ENCODE data around the gene SIGLEC15.

SIGLEC15 gene

DNA sequence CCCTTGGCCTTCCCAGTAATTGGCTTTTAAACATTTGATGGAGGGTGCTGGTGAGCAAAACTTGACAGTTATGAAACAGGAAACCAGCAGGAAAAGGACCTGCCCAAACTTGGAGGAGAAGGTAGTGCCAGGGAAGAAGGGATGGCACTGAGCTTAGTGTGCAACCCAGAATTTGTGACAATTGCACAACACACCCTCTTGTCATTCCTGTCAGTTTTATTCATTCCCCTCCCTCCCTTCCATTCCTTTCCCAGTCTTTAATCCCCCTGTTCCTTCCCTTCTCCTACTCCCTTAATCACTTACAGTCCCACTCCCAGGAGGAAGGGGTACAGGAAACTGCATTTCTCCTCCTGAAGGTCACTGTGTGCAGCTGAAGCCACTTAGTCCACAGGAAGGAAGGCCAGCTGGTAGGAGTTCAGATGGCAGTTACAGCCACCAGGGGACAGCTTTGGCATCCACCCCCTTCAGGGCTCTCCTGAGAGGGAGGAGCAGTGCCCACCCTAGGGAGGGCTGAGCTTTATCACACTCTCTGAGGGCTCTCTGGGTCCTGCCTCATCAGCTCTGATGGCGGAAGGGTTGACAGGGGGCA is 24.0 kb upstream of the SIGLEC15 start:
- no peak overlapping the region for H3K18ac ChIP-seq (ENCODE audit: low read length)
- DNase-seq (ENCODE audit: low spot score) = no peak
- no peak overlapping the region for H3K9ac ChIP-seq (ENCODE audit: low read depth, low read length, poor library complexity)
- no peak overlapping the region for H2AK5ac ChIP-seq (ENCODE audit: low read depth, low read length)
- no peaks in the 10 kb centered on the region for H3K79me1 ChIP-seq (ENCODE audit: low read depth, low read length)
- no peak overlapping the region for H3K23ac ChIP-seq (ENCODE audit: low read depth, low read length, poor library complexity)
- H4K91ac ChIP-seq (ENCODE audit: low read depth, low read length, poor library complexity) = no peak overlapping the region
- H2BK12ac ChIP-seq (ENCODE audit: low read length) = no peak overlapping the region
- peak overlapping the region in 1 of 2 donors; percentile 64 for H3K4me3 ChIP-seq (ENCODE audit: low read length in 2 of 2)
- no peaks in the 10 kb centered on the region for H3K36me3 ChIP-seq (replicated peaks in 1 of 2; ENCODE audit: control insufficient read depth in 2 of 2, insufficient read depth in 2 of 2, low read length in 2 of 2)
- no peak overlapping the region for H2AFZ ChIP-seq (ENCODE audit: low read length)
- no peak overlapping the region for H2BK15ac ChIP-seq (ENCODE audit: low read length)
- H3K14ac ChIP-seq (ENCODE audit: low read length) = no peak overlapping the region
- no peaks in the 10 kb centered on the region for H3K4me1 ChIP-seq (ENCODE audit: control insufficient read depth in 2 of 2, insufficient read depth in 1 of 2, low read depth in 1 of 2, low read length in 2 of 2)
- H3K4me2 ChIP-seq (ENCODE audit: insufficient read depth, low read length, poor library complexity, severe bottlenecking) = no peak overlapping the region
- no peak overlapping the region for H2BK5ac ChIP-seq (ENCODE audit: low read length)
- no peak overlapping the region for H4K8ac ChIP-seq (ENCODE audit: low read depth, low read length)
- no peaks in the 10 kb centered on the region for H3K27me3 ChIP-seq (ENCODE audit: control insufficient read depth in 3 of 3, insufficient read depth in 3 of 3, low read depth in 1 of 3, low read length in 3 of 3)
- H3K9me3 ChIP-seq (replicated peaks in 1 of 2; ENCODE audit: control insufficient read depth in 2 of 2, insufficient read depth in 1 of 2, low read depth in 1 of 2, low read length in 2 of 2) = peaks cover 0 to 5% of the 10 kb centered on the region in 2 donors
- no peak overlapping the region for H2BK120ac ChIP-seq (ENCODE audit: low read depth, low read length)
- no CpG with 5 or more reads among the region's 1 CpG for WGBS, 2 donors (ENCODE audit: extremely low coverage in 2 of 2, insufficient read length in 2 of 2, insufficient replicate concordance in 1 of 2)
- H3K4ac ChIP-seq (ENCODE audit: low read length) = no peak overlapping the region
- H3K27ac ChIP-seq (replicated peaks; ENCODE audit: low read length) = no peak overlapping the region

DNA sequence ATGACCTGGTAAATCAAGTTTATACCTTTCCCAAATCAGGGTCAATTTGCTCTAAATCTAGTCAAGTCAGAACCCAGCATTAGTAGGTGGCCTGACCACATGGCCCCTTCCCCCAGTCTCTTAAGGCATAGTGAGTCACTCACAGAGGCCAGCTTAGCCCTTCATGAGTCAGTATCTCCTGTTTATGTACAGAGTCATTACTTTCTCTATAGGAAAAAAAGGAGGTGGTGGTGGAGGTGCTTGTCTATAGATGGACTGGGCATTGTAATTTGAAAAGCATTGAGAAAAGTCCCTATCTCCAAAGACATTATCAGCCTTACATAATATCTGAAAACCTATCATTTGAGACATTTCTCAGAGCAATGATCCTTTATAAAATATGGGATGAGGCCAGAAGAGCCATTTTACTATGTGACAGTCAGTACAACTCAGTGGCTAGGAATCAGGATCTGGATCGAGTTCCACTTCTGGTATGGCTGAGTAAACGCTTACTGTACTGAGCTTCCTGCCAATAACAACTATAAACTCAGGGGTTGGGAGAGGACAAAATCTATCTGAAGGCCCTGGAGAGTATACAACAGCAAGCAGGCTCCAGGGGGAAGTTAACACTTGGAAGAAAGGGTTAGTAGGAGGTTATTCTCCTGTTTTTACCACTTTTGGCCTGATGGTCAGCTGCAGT is 22.5 kb upstream of the SIGLEC15 start:
- no peak overlapping the region for H3K18ac ChIP-seq (ENCODE audit: low read length)
- no CpG with 5 or more reads among the region's 2 CpGs for WGBS, 2 donors (ENCODE audit: extremely low coverage in 2 of 2, insufficient read length in 2 of 2, insufficient replicate concordance in 1 of 2)
- H4K8ac ChIP-seq (ENCODE audit: low read depth, low read length) = no peak overlapping the region
- no peak overlapping the region for H2AFZ ChIP-seq (ENCODE audit: low read length)
- H3K27ac ChIP-seq (replicated peaks; ENCODE audit: low read length) = no peak overlapping the region
- H3K9ac ChIP-seq (ENCODE audit: low read depth, low read length, poor library complexity) = no peak overlapping the region
- no peak overlapping the region for H3K23ac ChIP-seq (ENCODE audit: low read depth, low read length, poor library complexity)
- no peaks in the 10 kb centered on the region for H3K36me3 ChIP-seq (replicated peaks in 1 of 2; ENCODE audit: control insufficient read depth in 2 of 2, insufficient read depth in 2 of 2, low read length in 2 of 2)
- H3K27me3 ChIP-seq (ENCODE audit: control insufficient read depth in 3 of 3, insufficient read depth in 3 of 3, low read depth in 1 of 3, low read length in 3 of 3) = no peaks in the 10 kb centered on the region
- no peak overlapping the region for H3K4ac ChIP-seq (ENCODE audit: low read length)
- H2BK120ac ChIP-seq (ENCODE audit: low read depth, low read length) = no peak overlapping the region
- no peak overlapping the region for H2BK15ac ChIP-seq (ENCODE audit: low read length)
- no peak overlapping the region for H3K14ac ChIP-seq (ENCODE audit: low read length)
- no peak for DNase-seq (ENCODE audit: low spot score)
- H3K4me3 ChIP-seq (ENCODE audit: low read length in 2 of 2) = no peak overlapping the region
- no peaks in the 10 kb centered on the region for H3K79me1 ChIP-seq (ENCODE audit: low read depth, low read length)
- H3K9me3 ChIP-seq (replicated peaks in 1 of 2; ENCODE audit: control insufficient read depth in 2 of 2, insufficient read depth in 1 of 2, low read depth in 1 of 2, low read length in 2 of 2) = peaks cover 0 to 5% of the 10 kb centered on the region in 2 donors
- H4K91ac ChIP-seq (ENCODE audit: low read depth, low read length, poor library complexity) = no peak overlapping the region
- H2BK12ac ChIP-seq (ENCODE audit: low read length) = no peak overlapping the region
- no peak overlapping the region for H2BK5ac ChIP-seq (ENCODE audit: low read length)
- no peak overlapping the region for H3K4me2 ChIP-seq (ENCODE audit: insufficient read depth, low read length, poor library complexity, severe bottlenecking)
- no peaks in the 10 kb centered on the region for H3K4me1 ChIP-seq (ENCODE audit: control insufficient read depth in 2 of 2, insufficient read depth in 1 of 2, low read depth in 1 of 2, low read length in 2 of 2)
- no peak overlapping the region for H2AK5ac ChIP-seq (ENCODE audit: low read depth, low read length)

DNA sequence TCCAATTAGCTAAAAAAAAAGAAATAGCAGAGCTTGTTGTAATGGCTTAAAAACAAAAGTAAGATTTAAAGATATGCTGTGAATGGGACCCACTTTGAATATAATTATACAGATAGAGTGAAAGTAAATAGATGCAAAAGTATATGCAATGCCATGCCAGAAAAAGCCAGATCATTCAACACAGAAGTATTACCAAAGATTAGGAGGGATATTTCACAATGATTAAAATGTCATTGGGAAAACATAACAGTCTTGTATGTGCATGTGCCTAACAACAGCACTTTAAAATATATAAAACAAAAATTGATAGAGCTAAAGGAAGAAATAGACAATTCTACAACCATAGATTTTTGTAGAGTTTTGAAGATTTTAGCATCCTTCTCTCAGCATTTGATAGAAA is 19.9 kb upstream of the SIGLEC15 start:
- no peak overlapping the region for H3K27ac ChIP-seq (replicated peaks; ENCODE audit: low read length)
- no peak overlapping the region for H3K14ac ChIP-seq (ENCODE audit: low read length)
- no peak overlapping the region for H2AK5ac ChIP-seq (ENCODE audit: low read depth, low read length)
- H3K23ac ChIP-seq (ENCODE audit: low read depth, low read length, poor library complexity) = no peak overlapping the region
- no peak for DNase-seq (ENCODE audit: low spot score)
- H3K4ac ChIP-seq (ENCODE audit: low read length) = no peak overlapping the region
- H3K18ac ChIP-seq (ENCODE audit: low read length) = no peak overlapping the region
- H3K9me3 ChIP-seq (replicated peaks in 1 of 2; ENCODE audit: control insufficient read depth in 2 of 2, insufficient read depth in 1 of 2, low read depth in 1 of 2, low read length in 2 of 2) = peaks cover 0 to 5% of the 10 kb centered on the region in 2 donors
- no peaks in the 10 kb centered on the region for H3K79me1 ChIP-seq (ENCODE audit: low read depth, low read length)
- no peak overlapping the region for H3K4me2 ChIP-seq (ENCODE audit: insufficient read depth, low read length, poor library complexity, severe bottlenecking)
- no peak overlapping the region for H2BK120ac ChIP-seq (ENCODE audit: low read depth, low read length)
- H2AFZ ChIP-seq (ENCODE audit: low read length) = no peak overlapping the region
- no peak overlapping the region for H4K91ac ChIP-seq (ENCODE audit: low read depth, low read length, poor library complexity)
- no peak overlapping the region for H4K8ac ChIP-seq (ENCODE audit: low read depth, low read length)
- no peak overlapping the region for H3K9ac ChIP-seq (ENCODE audit: low read depth, low read length, poor library complexity)
- no peaks in the 10 kb centered on the region for H3K36me3 ChIP-seq (replicated peaks in 1 of 2; ENCODE audit: control insufficient read depth in 2 of 2, insufficient read depth in 2 of 2, low read length in 2 of 2)
- no peak overlapping the region for H2BK15ac ChIP-seq (ENCODE audit: low read length)
- no peak overlapping the region for H2BK12ac ChIP-seq (ENCODE audit: low read length)
- no peak overlapping the region for H3K4me3 ChIP-seq (ENCODE audit: low read length in 2 of 2)
- no peak overlapping the region for H2BK5ac ChIP-seq (ENCODE audit: low read length)
- H3K4me1 ChIP-seq (ENCODE audit: control insufficient read depth in 2 of 2, insufficient read depth in 1 of 2, low read depth in 1 of 2, low read length in 2 of 2) = no peaks in the 10 kb centered on the region
- H3K27me3 ChIP-seq (ENCODE audit: control insufficient read depth in 3 of 3, insufficient read depth in 3 of 3, low read depth in 1 of 3, low read length in 3 of 3) = no peaks in the 10 kb centered on the region

DNA sequence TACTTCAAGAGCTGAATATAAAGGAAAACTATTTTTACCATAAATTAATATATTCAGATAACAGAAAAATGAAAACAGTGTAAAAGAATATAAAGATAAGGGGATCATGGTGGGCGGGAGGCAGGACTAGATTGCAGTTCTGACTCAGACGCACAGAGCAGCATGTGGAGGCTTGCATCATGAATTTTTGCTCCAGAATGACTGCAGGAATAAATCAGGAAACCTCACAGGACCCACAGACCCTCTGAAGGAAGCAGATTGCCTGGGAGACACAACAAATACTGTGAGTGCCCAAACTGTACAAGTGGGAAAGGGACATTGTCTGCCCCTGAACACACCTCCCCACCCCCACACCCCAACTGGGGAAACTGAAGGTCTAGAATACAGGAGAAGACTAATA is 19.2 kb upstream of the SIGLEC15 start:
- H2AFZ ChIP-seq (ENCODE audit: low read length) = peak overlapping the region; percentile 12
- no peaks in the 10 kb centered on the region for H3K27me3 ChIP-seq (ENCODE audit: control insufficient read depth in 3 of 3, insufficient read depth in 3 of 3, low read depth in 1 of 3, low read length in 3 of 3)
- no peak overlapping the region for H4K91ac ChIP-seq (ENCODE audit: low read depth, low read length, poor library complexity)
- no peak overlapping the region for H3K4me2 ChIP-seq (ENCODE audit: insufficient read depth, low read length, poor library complexity, severe bottlenecking)
- H3K79me1 ChIP-seq (ENCODE audit: low read depth, low read length) = no peaks in the 10 kb centered on the region
- no peak overlapping the region for H3K23ac ChIP-seq (ENCODE audit: low read depth, low read length, poor library complexity)
- H3K27ac ChIP-seq (replicated peaks; ENCODE audit: low read length) = no peak overlapping the region
- no peak overlapping the region for H3K9ac ChIP-seq (ENCODE audit: low read depth, low read length, poor library complexity)
- H2BK5ac ChIP-seq (ENCODE audit: low read length) = no peak overlapping the region
- no peak overlapping the region for H2BK15ac ChIP-seq (ENCODE audit: low read length)
- H3K4me1 ChIP-seq (ENCODE audit: control insufficient read depth in 2 of 2, insufficient read depth in 1 of 2, low read depth in 1 of 2, low read length in 2 of 2) = no peaks in the 10 kb centered on the region
- no peak overlapping the region for H3K14ac ChIP-seq (ENCODE audit: low read length)
- no peak overlapping the region for H4K8ac ChIP-seq (ENCODE audit: low read depth, low read length)
- no peak overlapping the region for H2BK12ac ChIP-seq (ENCODE audit: low read length)
- H3K4me3 ChIP-seq (ENCODE audit: low read length in 2 of 2) = no peak overlapping the region
- H3K4ac ChIP-seq (ENCODE audit: low read length) = no peak overlapping the region
- H2BK120ac ChIP-seq (ENCODE audit: low read depth, low read length) = no peak overlapping the region
- WGBS, 2 donors (ENCODE audit: extremely low coverage in 2 of 2, insufficient read length in 2 of 2, insufficient replicate concordance in 1 of 2) = no CpG with 5 or more reads among the region's 2 CpGs
- H3K36me3 ChIP-seq (replicated peaks in 1 of 2; ENCODE audit: control insufficient read depth in 2 of 2, insufficient read depth in 2 of 2, low read length in 2 of 2) = no peaks in the 10 kb centered on the region
- no peak for DNase-seq (ENCODE audit: low spot score)
- no peak overlapping the region for H2AK5ac ChIP-seq (ENCODE audit: low read depth, low read length)
- H3K18ac ChIP-seq (ENCODE audit: low read length) = no peak overlapping the region
- peaks cover 0 to 5% of the 10 kb centered on the region in 2 donors for H3K9me3 ChIP-seq (replicated peaks in 1 of 2; ENCODE audit: control insufficient read depth in 2 of 2, insufficient read depth in 1 of 2, low read depth in 1 of 2, low read length in 2 of 2)

Data from neuronal stem cell (in vitro differentiated cells).